K562 (cell line): Measurements from ENCODE around the gene ACOT13. TPM values are rescaled to one million over a fixed set of nuclear protein-coding genes. Genes with fewer than 3 reads are reported as not detected.

ENCODE experiments used
- ATAC-seq: fragments of 200-7000 bp; cut with Tn5 transposase; 3 replicates; pipeline ENCODE4 v1.9.1; 2020; ENCODE audit warnings: moderate library complexity
- BruUV-seq: library from RNA; stranded (reverse); fragments of 400-500 nt; replicated peaks from 2 replicates; lab custom pipeline; 2021; lab: Mats Ljungman, UMichigan
- CTCF ChIA-PET: fragments of 300-600 bp; formaldehyde crosslinking; extraction: SDS; loops from one replicate; lab custom pipeline; 2021; ENCODE audit warnings: low intra/inter-chr PET ratio; lab: Yijun Ruan, JAX
- POLR2A ChIA-PET: fragments of 300-600, 350-650 bp; sonication (Branson Sonifier 250); formaldehyde crosslinking; extraction: SDS; loops from one replicate; lab custom pipeline; 2021; ENCODE audit warnings: antibody characterized with exemption, inconsistent platforms; lab: Yijun Ruan, JAX
- DNase-seq, 4 experiments: peaks; one replicate each; pipeline versions ENCODE4 v3.0.0 to v3.0.0-alpha.2; 2011 to 2018; ENCODE audit warnings: low spot score in 3 of 4, mixed read lengths in 3 of 4; ENCODE audit errors: extremely low read depth in 1 of 4
- FAIRE-seq: peaks from 2 replicates; lab custom pipeline; 2011; peaks lifted over from hg19 to GRCh38; lab: Jason Lieb, UNC
- H2AFZ ChIP-seq: 2 replicates; pipeline ENCODE4 v1.6.0; 2011; ENCODE audit warnings: low read depth, low read length, control low read depth, inconsistent platforms
- H3K27ac ChIP-seq: fragments of 200-600 bp; 3 replicates; pipeline ENCODE4 v1.8.0; 2011; ENCODE audit warnings: low read depth, mild to moderate bottlenecking, control low read depth, inconsistent platforms, low read length, moderate library complexity, mixed read lengths; ENCODE audit errors: extremely low read depth
- H3K27me3 ChIP-seq, 2 experiments: fragments of 300-600 bp in 1 of 2; 2 replicates in 1 of 2; 3 replicates in 1 of 2; pipeline versions ENCODE4 v1.6.0 to v1.8.0; 2011; ENCODE audit warnings: inconsistent platforms in 2 of 2, low read length in 2 of 2, mild to moderate bottlenecking in 1 of 2, mixed read lengths in 1 of 2, moderate library complexity in 1 of 2; ENCODE audit not compliant: control insufficient read depth in 2 of 2, insufficient read depth in 2 of 2
- H3K36me3 ChIP-seq: fragments of 300-600 bp; 3 replicates; pipeline ENCODE4 v1.8.0; 2011; ENCODE audit warnings: mild to moderate bottlenecking, low read length, inconsistent platforms; ENCODE audit not compliant: control insufficient read depth, insufficient read depth
- H3K4me1 ChIP-seq, 2 experiments: fragments of 200-600 bp in 1 of 2; replicated peaks in 1 of 2; 2 replicates in 1 of 2; 3 replicates in 1 of 2; pipeline versions ENCODE4 v1.5.1 to v1.8.0; 2011; ENCODE audit warnings: inconsistent platforms in 2 of 2, low read length in 2 of 2, mild to moderate bottlenecking in 1 of 2, mixed read lengths in 1 of 2, moderate library complexity in 1 of 2; ENCODE audit not compliant: control insufficient read depth in 2 of 2, insufficient read depth in 2 of 2
- H3K4me2 ChIP-seq: 2 replicates; pipeline ENCODE4 v1.6.1; 2011; ENCODE audit warnings: low read length, control low read depth, inconsistent platforms, mixed read lengths; ENCODE audit not compliant: insufficient read depth
- H3K4me3 ChIP-seq: fragments of 200-600 bp; sonication (generic), shearing (Covaris generic); 2 replicates; pipeline ENCODE4 v1.5.1; 2016; ENCODE audit warnings: control low read depth, inconsistent platforms
- H3K79me2 ChIP-seq: fragments of 200-600 bp; 3 replicates; pipeline ENCODE4 v1.8.0; 2011; ENCODE audit warnings: low read length, inconsistent platforms; ENCODE audit not compliant: control insufficient read depth, insufficient read depth
- H3K9ac ChIP-seq, 2 experiments: 2 replicates each; pipeline versions ENCODE4 v1.6.0 to v1.6.1; 2011; ENCODE audit warnings: low read depth in 2 of 2, low read length in 2 of 2, control low read depth in 1 of 2, inconsistent platforms in 1 of 2, mild to moderate bottlenecking in 1 of 2, mixed read lengths in 1 of 2; ENCODE audit not compliant: insufficient read depth in 1 of 2
- H3K9me1 ChIP-seq: one replicate; pipeline ENCODE4 v1.6.0; 2011; ENCODE audit warnings: inconsistent platforms, mild to moderate bottlenecking, low read length, moderate library complexity; ENCODE audit not compliant: control insufficient read depth, insufficient read depth
- H3K9me3 ChIP-seq: replicated peaks from 2 replicates; pipeline ENCODE4 v1.5.1; 2011; ENCODE audit warnings: low read depth, low read length, inconsistent platforms; ENCODE audit not compliant: control insufficient read depth, insufficient read depth
- H4K20me1 ChIP-seq: replicated peaks from 2 replicates; pipeline ENCODE4 v1.6.1; 2011; ENCODE audit warnings: low read length, inconsistent platforms, mixed read lengths; ENCODE audit not compliant: control insufficient read depth, insufficient read depth
- KDM1A ChIP-seq, 2 experiments: fragments of 450-650 bp; IDR thresholded peaks; 2 replicates each; pipeline ENCODE4 v1.6.1; 2016; ENCODE audit warnings: mild to moderate bottlenecking in 2 of 2
- TBL1XR1 ChIP-seq, 2 experiments: IDR thresholded peaks; 2 replicates each; pipeline ENCODE4 v1.6.1; 2012; ENCODE audit warnings: improper control_type of control experiment in 2 of 2, low read length in 2 of 2, mild to moderate bottlenecking in 1 of 2
- ZNF12 ChIP-seq: sonication (generic); formaldehyde crosslinking; IDR thresholded peaks from 2 replicates; pipeline ENCODE4 v1.4.0; 2020; ENCODE audit warnings: mild to moderate bottlenecking, missing genetic modification reagents
- ZNF551 ChIP-seq: fragments of 250-450 bp; sonication (Bioruptor Pico); IDR thresholded peaks from 2 replicates; pipeline ENCODE4 v1.5.0; 2021; ENCODE audit warnings: mild to moderate bottlenecking, moderate library complexity
- ZNF75A ChIP-seq: fragments of 450-650 bp; formaldehyde crosslinking; IDR thresholded peaks from 2 replicates; pipeline ENCODE4 v1.4.0; 2020; ENCODE audit warnings: mild to moderate bottlenecking
- WGBS: fragments of 100-300 bp; shearing (Covaris generic); methylation state at CpG from one replicate; pipeline ENCODE4 v1.1.6; 2016; ENCODE audit warnings: low coverage, mixed read lengths; ENCODE audit not compliant: insufficient coverage; ENCODE audit errors: missing lambda C conversion rate; 5-methylcytosine and 5-hydroxymethylcytosine counted together
- in situ Hi-C: fragments of 300-500 bp; cut with MboI; formaldehyde crosslinking; loops from 4 replicates; pipeline ENCODE4 v1.15.0; 2018; ENCODE audit warnings: inconsistent platforms, mixed read lengths
- intact Hi-C: fragments of 100-400 bp; cut with micrococcal nuclease; formaldehyde crosslinking; loops from 2 replicates; pipeline ENCODE4 v1.14.2; 2022
- polyA plus RNA-seq, 8 experiments: library from polyadenylated mRNA; depleted of rRNA in 4 of 8; stranded (reverse) in 5 of 8; unstranded in 3 of 8; fragments of >200 nt; fragmentation: Nextera tagmentation in 2 of 8; fragmentation: Illumina TruSeq in 1 of 8; extraction: Ambion mirVana in 2 of 8; extraction: Trizol in 1 of 8; gene quantifications; 2 replicates each; pipeline versions ENCODE4 v1.2.1 to v1.2.3, GENCODE V29; 2011 to 2014; ENCODE audit warnings: inconsistent platforms in 1 of 8, missing spikeins in 1 of 8
- total RNA-seq, 7 experiments: library from RNA; depleted of rRNA in 6 of 7; stranded (reverse); fragments of >200 nt in 6 of 7; fragmentation: Illumina TruSeq in 2 of 7; extraction: Trizol in 2 of 7; gene quantifications; 2 replicates each; pipeline versions ENCODE4 v1.2.1 to v1.2.3, GENCODE V29; 2011 to 2021; ENCODE audit warnings: low replicate concordance in 1 of 7
- TF ChIP-seq, protein P1 (sequence below): fragments of 250-450 bp; sonication (Bioruptor Pico); IDR thresholded peaks from 2 replicates; pipeline ENCODE4 v1.9.0; 2021; ENCODE audit warnings: mild to moderate bottlenecking
- TF ChIP-seq, protein P2 (sequence below), 2 experiments: fragments of 450-650 bp; IDR thresholded peaks; 2 replicates each; pipeline ENCODE4 v1.6.1; 2016; ENCODE audit warnings: mild to moderate bottlenecking in 2 of 2, borderline replicate concordance in 1 of 2, low read depth in 1 of 2, moderate library complexity in 1 of 2
- TF ChIP-seq, protein P3 (sequence below), 2 experiments: IDR thresholded peaks; 2 replicates each; pipeline ENCODE4 v1.6.1; 2011; ENCODE audit warnings: borderline replicate concordance in 1 of 2, control low read depth in 1 of 2, low read depth in 1 of 2, low read length in 1 of 2, mild to moderate bottlenecking in 1 of 2, mixed read lengths in 1 of 2, moderate library complexity in 1 of 2; ENCODE audit not compliant: insufficient read depth in 1 of 2, insufficient read length in 1 of 2, poor library complexity in 1 of 2, severe bottlenecking in 1 of 2; ENCODE audit errors: extremely low read depth in 1 of 2

ACOT13 gene
- total and polyA plus RNA-seq, 9 of the 15 experiments (the other 6 are each of a cell fraction or from before 2014, with no cell fraction given) = 14.1 to 129 (median 65.7) TPM

DNA sequence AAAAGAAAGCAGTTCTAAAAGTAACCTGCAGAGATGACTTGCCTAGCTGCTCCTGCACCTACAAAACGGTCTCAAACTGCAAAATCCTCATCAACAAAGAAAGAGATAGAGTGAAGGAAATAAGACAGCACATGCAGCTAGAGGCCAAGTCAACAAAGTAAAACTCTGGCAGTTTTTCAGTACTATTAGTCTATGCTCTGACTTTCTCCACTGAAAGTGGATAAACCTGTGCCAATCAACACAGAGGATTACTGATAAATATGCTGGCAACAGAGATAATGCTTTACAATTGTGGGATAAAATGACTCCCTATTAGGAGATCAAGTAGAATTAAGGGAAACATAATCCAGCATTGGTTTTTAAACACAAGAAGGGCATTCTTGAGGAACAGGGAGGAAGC lies 34.3 kb upstream of the ACOT13 start:
- Histone ChIP-seq H3K9me1 (no peaks in the 10 kb centered on the region), H2AFZ (no peak overlapping the region), H3K27me3 (peaks cover 14% of the 10 kb centered on the region in 2 experiments), H3K79me2 (no peaks in the 10 kb centered on the region), H4K20me1 (no peaks in the 10 kb centered on the region), H3K4me2 (no peak overlapping the region), H3K9me3 (no peaks in the 10 kb centered on the region), H3K36me3 (no peaks in the 10 kb centered on the region), H3K4me3 (no peak overlapping the region), H3K4me1 (no peaks in the 10 kb centered on the region), H3K9ac (no peak overlapping the region), H3K27ac (no peak overlapping the region)
- ATAC-seq = no peak
- 0% methylated on average over 1 of the region's 1 CpG for WGBS
- TF ChIP-seq, protein P1, sequence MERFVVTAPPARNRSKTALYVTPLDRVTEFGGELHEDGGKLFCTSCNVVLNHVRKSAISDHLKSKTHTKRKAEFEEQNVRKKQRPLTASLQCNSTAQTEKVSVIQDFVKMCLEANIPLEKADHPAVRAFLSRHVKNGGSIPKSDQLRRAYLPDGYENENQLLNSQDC = no peak
- TF ChIP-seq, protein P2, sequence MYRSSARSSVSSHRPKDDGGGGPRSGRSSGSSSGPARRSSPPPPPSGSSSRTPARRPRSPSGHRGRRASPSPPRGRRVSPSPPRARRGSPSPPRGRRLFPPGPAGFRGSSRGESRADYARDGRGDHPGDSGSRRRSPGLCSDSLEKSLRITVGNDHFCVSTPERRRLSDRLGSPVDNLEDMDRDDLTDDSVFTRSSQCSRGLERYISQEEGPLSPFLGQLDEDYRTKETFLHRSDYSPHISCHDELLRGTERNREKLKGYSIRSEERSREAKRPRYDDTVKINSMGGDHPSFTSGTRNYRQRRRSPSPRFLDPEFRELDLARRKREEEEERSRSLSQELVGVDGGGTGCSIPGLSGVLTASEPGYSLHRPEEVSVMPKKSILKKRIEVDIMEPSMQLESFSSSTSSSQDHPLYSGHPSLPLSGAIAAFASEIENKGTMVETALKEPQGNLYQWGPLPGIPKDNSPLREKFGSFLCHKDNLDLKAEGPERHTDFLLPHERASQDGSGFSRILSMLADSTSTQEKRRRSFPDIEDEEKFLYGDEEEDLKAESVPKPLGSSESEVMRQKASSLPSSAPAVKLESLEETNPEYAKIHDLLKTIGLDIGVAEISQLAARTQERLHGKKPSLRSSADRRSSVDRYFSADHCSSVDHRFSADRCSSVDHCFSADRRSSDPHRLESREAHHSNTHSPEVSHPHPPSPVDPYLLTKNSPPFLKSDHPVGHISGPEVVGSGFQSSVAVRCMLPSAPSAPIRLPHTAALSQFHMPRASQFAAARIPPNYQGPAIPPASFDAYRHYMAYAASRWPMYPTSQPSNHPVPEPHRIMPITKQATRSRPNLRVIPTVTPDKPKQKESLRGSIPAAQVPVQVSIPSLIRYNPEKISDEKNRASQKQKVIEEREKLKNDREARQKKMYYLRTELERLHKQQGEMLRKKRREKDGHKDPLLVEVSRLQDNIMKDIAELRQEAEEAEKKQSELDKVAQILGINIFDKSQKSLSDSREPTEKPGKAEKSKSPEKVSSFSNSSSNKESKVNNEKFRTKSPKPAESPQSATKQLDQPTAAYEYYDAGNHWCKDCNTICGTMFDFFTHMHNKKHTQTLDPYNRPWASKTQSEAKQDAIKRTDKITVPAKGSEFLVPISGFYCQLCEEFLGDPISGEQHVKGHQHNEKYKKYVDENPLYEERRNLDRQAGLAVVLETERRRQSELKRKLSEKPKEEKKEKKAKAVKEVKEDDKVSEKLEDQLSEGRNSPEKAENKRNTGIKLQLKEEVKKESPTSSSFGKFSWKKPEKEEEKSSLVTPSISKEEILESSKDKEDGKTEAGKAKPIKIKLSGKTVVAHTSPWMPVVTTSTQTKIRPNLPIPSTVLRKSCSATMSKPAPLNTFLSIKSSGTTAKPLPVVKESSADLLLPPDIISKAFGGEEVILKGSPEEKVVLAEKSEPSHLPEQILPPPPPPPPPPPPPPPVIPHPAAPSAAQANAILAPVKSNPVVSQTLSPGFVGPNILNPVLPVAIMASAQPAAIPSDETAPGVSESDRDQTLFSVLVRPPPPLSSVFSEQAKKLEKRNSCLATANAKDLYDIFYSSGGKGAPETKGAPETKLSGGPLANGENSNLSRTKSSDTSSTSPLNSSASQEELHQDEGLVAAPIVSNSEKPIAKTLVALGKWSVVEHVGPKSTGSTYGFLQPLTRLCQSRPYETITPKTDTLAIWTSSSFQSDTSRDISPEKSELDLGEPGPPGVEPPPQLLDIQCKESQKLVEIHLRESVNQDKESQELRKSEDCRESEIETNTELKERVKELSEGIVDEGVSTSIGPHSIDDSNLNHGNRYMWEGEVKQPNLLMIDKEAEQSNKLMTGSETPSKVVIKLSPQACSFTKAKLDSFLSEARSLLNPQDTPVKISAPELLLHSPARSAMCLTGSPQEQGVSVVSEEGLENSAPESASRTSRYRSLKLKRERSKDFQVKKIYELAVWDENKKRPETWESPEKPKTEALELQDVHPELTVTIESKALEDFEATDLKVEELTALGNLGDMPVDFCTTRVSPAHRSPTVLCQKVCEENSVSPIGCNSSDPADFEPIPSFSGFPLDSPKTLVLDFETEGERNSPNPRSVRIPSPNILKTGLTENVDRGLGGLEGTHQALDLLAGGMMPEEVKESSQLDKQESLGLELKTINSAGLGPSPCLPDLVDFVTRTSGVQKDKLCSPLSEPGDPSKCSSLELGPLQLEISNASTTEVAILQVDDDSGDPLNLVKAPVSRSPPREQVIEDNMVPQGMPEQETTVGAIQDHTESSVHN (IDR thresholded peaks at IDR 0.05; ENCODE audit: borderline replicate concordance in 1 of 2, low read depth in 1 of 2) = no peak
- TF ChIP-seq ZNF551 (CRISPR knock-in tag) = no peak
- no peak for TF ChIP-seq KDM1A (IDR thresholded peaks at IDR 0.05)
- TF ChIP-seq ZNF75A (CRISPR knock-in tag) = no peak
- TF ChIP-seq, protein P3, sequence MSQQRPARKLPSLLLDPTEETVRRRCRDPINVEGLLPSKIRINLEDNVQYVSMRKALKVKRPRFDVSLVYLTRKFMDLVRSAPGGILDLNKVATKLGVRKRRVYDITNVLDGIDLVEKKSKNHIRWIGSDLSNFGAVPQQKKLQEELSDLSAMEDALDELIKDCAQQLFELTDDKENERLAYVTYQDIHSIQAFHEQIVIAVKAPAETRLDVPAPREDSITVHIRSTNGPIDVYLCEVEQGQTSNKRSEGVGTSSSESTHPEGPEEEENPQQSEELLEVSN (IDR thresholded peaks at IDR 0.05; ENCODE audit: borderline replicate concordance in 1 of 2, extremely low read depth in 1 of 2, insufficient read depth in 1 of 2, insufficient read length in 1 of 2, low read depth in 1 of 2, low read length in 1 of 2, poor library complexity in 1 of 2, severe bottlenecking in 1 of 2) = no peak
- no peak for TF ChIP-seq ZNF12 (CRISPR knock-in tag)
- no peak for TF ChIP-seq TBL1XR1 (IDR thresholded peaks at IDR 0.05; ENCODE audit: low read length in 2 of 2)
- BruUV-seq = no TSS peak
- no peak for FAIRE-seq
- in situ Hi-C loops = no loop called here
- POLR2A ChIA-PET = interaction anchor here (0.9 kb wide), 1 partner anchor 30 kb away, joined by 3 read pairs; no protein-coding TSS in a partner anchor
- no peak for DNase-seq
- CTCF ChIA-PET = no interaction called here
- intact Hi-C loops = no loop called here
